Nephron progenitor cell (in vitro differentiated cells): ENCODE data around the gene NXN.
A peak's percentile ranks its signal among the peaks of the same experiment; 100 is the strongest.
"Not testable (repeated sequence)": the region's sequence is repeated elsewhere in the genome, so short reads cannot be mapped to it uniquely, and the experiment has no call there.

Source experiments
- DNase-seq: peaks from one replicate; pipeline ENCODE4 v3.0.0; 2021
- H3K27ac Mint-ChIP-seq: 2 replicates; pipeline ENCODE4 v1.8.0; 2021; ENCODE audit warnings: mild to moderate bottlenecking, moderate library complexity, mixed read lengths
- H3K27me3 Mint-ChIP-seq: 2 replicates; pipeline ENCODE4 v1.8.0; 2021; ENCODE audit warnings: mild to moderate bottlenecking, low read depth, mixed read lengths; ENCODE audit not compliant: poor library complexity
- H3K36me3 Mint-ChIP-seq: 2 replicates; pipeline ENCODE4 v1.8.0; 2021; ENCODE audit warnings: low read depth, mixed read lengths
- H3K4me1 Mint-ChIP-seq: 2 replicates; pipeline ENCODE4 v1.8.0; 2021; ENCODE audit warnings: mixed read lengths
- H3K4me3 Mint-ChIP-seq: 2 replicates; pipeline ENCODE4 v1.8.0; 2021; ENCODE audit warnings: mild to moderate bottlenecking, moderate library complexity, mixed read lengths
- H3K9me3 Mint-ChIP-seq: 2 replicates; pipeline ENCODE4 v1.8.0; 2021; ENCODE audit warnings: mild to moderate bottlenecking, moderate library complexity, mixed read lengths
- TF ChIP-seq, protein P1 (sequence below): fragments of 200-600 bp; sonication (generic); IDR thresholded peaks from 2 replicates; pipeline ENCODE4 v1.5.0; 2021; ENCODE audit warnings: antibody characterized with exemption

Gene NXN

DNA sequence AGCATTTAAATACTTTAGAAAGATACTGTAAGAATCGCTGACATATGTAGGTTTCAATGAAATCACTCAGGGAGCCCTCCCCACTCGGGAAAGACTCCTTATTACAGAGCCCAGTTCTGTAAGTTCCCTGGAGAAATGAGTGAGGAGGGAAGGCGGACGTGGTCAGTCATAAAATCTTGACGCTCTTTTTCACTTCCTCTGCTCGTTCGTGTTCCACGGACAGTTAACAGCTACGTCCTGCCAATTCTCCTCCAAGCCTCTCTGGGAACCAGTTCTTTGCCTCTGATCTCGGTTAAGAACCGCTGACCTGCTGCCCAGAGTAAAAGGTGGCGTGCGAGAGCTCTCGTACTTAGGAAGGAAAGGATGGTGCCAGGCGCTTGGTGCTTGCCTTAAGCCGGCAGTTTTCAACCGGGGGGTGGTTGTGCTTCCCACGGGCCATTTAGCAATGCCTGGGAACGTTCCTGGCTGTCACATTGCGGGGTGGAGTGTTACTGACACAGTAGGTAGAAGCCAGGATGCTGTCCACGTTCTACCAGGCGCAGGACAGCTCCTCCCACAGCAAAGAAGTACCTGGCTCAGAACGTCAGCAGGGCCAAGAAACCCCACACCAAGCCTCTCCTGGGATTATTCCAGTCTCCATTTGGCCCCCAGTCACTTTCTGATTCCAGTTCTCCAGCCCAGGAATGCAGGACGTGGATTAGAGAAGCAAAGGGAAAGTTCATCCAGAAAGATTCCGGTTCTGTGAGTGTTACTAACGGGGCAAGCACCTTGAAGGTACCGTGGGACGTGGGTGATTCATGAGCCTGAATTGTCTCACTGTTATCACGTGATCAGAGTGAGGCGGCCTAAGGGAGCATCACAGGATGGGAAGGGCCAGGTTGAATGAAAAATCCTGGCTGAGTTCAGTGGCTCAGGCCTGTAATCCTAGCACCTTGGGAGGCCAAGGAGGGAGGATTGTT lies 109.7 kb downstream of the NXN start:
- Mint-ChIP-seq H3K36me3 (peaks cover 72% of the 10 kb centered on the region), H3K9me3 (peaks cover 32% of the 10 kb centered on the region), H3K4me1 (peaks cover 32% of the 10 kb centered on the region), H3K27me3 (no peaks in the 10 kb centered on the region), H3K27ac (peak overlapping the region; percentile 95), H3K4me3 (no peak overlapping the region)
- TF ChIP-seq, protein P1, sequence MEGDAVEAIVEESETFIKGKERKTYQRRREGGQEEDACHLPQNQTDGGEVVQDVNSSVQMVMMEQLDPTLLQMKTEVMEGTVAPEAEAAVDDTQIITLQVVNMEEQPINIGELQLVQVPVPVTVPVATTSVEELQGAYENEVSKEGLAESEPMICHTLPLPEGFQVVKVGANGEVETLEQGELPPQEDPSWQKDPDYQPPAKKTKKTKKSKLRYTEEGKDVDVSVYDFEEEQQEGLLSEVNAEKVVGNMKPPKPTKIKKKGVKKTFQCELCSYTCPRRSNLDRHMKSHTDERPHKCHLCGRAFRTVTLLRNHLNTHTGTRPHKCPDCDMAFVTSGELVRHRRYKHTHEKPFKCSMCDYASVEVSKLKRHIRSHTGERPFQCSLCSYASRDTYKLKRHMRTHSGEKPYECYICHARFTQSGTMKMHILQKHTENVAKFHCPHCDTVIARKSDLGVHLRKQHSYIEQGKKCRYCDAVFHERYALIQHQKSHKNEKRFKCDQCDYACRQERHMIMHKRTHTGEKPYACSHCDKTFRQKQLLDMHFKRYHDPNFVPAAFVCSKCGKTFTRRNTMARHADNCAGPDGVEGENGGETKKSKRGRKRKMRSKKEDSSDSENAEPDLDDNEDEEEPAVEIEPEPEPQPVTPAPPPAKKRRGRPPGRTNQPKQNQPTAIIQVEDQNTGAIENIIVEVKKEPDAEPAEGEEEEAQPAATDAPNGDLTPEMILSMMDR: no peak
- DNase-seq: no peak

DNA sequence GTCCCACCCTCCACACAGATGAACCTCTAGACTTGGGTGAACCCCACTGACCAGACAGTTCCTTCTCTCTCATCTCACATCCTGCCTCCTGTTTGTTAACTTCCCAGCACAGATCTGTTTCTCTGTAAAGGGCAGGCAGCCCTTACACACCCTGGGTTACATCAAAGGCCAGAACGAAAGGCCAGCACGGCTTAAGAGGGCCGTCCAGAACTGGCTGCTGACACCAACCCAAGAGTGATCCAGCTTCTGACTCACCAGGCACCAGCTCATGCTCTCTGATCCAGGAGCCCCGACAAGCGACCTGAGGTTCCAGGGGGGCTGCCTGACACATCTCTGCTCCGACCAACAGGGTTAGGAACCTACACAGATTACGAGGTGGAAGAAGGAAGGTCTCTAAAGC lies 110.5 kb downstream of the NXN start:
- no peak overlapping the region for H3K4me3 Mint-ChIP-seq
- TF ChIP-seq, protein P1: no peak
- no peak for DNase-seq
- H3K27me3 Mint-ChIP-seq: no peaks in the 10 kb centered on the region
- H3K36me3 Mint-ChIP-seq: peaks cover 69% of the 10 kb centered on the region
- peaks cover 39% of the 10 kb centered on the region for H3K4me1 Mint-ChIP-seq
- peak overlapping the region; percentile 95 for H3K27ac Mint-ChIP-seq
- peaks cover 30% of the 10 kb centered on the region for H3K9me3 Mint-ChIP-seq

DNA sequence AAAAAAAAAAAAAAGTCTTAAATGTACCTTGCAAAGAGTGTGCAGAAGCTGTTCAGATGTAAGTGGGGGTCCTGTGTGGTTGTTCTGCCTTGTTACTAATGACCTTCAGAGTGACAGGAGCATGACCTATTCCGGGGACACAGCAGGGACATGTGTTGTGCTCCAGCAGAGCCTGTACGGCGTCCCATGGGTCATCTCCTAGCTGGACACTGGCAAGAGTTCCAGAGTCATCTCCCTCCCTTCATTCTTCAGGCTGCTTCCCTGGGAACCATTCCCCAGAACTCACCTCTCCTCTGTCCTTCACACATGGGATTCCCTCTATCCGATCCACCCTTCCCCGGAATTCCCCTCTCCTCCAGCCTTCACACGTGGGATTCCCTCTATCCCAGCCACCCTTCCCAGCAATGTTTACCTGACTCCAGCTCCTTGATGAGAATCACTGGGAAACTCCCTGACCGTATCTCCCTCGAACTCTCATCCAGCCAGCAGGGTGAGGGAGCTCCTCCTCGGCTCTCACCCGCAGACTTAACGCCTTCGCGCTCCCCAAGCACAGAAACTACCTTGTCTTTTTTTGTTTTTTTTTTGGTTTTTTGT lies 111.6 kb downstream of the NXN start:
- peak overlapping the region; percentile 74 for H3K27ac Mint-ChIP-seq
- H3K4me3 Mint-ChIP-seq: no peak overlapping the region
- no peaks in the 10 kb centered on the region for H3K27me3 Mint-ChIP-seq
- H3K9me3 Mint-ChIP-seq: peaks cover 19% of the 10 kb centered on the region
- peaks cover 65% of the 10 kb centered on the region for H3K36me3 Mint-ChIP-seq
- TF ChIP-seq, protein P1: no peak
- H3K4me1 Mint-ChIP-seq: peaks cover 41% of the 10 kb centered on the region
- no peak for DNase-seq

DNA sequence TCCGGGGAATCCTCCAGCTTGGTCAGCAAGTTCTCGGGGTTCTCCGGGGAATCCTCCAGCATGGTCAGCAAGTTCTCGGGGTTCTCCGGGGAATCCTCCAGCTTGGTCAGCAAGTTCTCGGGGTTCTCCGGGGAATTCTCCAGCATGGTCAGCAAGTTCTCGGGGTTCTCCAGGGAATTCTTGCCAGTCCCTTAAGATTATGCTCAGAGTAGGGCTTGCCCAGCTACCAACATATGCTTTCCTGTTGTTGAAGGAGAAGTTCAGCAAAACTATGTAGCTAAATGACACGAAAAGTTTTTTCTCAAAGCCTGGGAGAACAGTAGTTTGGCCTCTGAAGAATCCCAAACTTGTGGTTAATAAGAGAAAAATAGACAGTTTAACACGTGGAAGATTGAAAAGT lies 112.3 kb downstream of the NXN start:
- not testable (repeated sequence) for DNase-seq, H3K27me3 Mint-ChIP-seq, H3K4me3 Mint-ChIP-seq
- Mint-ChIP-seq H3K36me3 (peaks cover 62% of the 10 kb centered on the region), H3K27ac (peak overlapping the region; percentile 72), H3K4me1 (peaks cover 38% of the 10 kb centered on the region), H3K9me3 (peaks cover 12% of the 10 kb centered on the region)

DNA sequence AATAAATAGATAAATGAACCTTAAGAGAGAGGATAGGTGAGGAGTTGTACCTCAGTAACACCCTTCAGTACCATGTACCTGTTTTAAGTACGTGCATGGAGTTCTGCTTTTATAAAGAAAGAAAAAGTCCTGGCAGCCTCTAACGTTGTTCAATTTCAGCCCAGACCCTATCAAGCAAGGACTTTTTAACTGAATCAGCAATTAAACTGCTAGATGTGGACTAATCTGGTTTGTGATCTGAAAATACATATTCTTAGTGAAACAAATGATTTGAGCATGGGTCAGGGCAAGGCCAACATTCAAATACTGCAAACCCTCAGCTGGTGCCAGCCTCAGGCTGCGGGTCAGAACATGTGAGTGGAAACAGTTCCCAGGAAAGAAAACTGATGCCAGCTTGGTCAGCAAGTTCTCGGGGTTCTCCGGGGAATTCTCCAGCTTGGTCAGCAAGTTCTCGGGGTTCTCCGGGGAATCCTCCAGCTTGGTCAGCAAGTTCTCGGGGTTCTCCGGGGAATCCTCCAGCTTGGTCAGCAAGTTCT lies 112.9 kb downstream of the NXN start:
- no peak for DNase-seq
- Mint-ChIP-seq H3K27me3 (no peaks in the 10 kb centered on the region), H3K4me1 (peaks cover 33% of the 10 kb centered on the region), H3K9me3 (peaks cover 6% of the 10 kb centered on the region), H3K36me3 (peaks cover 59% of the 10 kb centered on the region), H3K4me3 (no peak overlapping the region), H3K27ac (peak overlapping the region; percentile 64)
- TF ChIP-seq, protein P1: no peak

DNA sequence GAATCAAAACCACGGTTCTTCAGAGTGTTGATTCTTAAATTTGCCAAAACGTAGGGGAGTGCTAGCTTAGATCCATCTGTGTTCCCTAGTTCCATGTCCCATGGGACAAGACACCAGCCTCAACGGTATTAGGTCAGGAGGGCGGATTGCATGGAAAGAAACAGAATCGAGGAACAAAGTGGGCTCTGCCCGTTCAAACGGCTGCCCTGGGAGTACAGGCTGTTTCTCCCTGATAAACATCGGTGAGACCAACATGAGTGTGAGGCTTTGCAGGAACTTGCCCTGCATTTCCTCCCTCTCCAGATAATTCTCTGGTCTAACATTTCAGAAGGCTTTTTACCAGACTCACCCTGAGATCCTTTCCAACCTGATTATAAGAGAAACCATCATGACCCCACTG lies 115.3 kb downstream of the NXN start:
- peaks cover 4% of the 10 kb centered on the region for H3K9me3 Mint-ChIP-seq
- no peaks in the 10 kb centered on the region for H3K27me3 Mint-ChIP-seq
- H3K27ac Mint-ChIP-seq: peak overlapping the region; percentile 89
- DNase-seq: no peak
- peaks cover 60% of the 10 kb centered on the region for H3K36me3 Mint-ChIP-seq
- peaks cover 40% of the 10 kb centered on the region for H3K4me1 Mint-ChIP-seq
- TF ChIP-seq, protein P1: no peak
- no peak overlapping the region for H3K4me3 Mint-ChIP-seq
